Esophagus muscularis mucosa (tissue), 4 donors: ENCODE results near the gene TOP2A.
A peak's percentile ranks its signal among the peaks of the same experiment; 100 is the strongest.

ENCODE experiments used
- CTCF ChIP-seq, 3 experiments: fragments of 200-600 bp in 2 of 3; fragments of 450-650 bp in 1 of 3; sonication (generic) in 2 of 3; IDR thresholded peaks; one replicate each; pipeline ENCODE4 v1.5.1; 2017 to 2019; ENCODE audit warnings: antibody characterized with exemption in 3 of 3, mild to moderate bottlenecking in 2 of 3, moderate library complexity in 1 of 3
- EP300 ChIP-seq: sonication (generic); formaldehyde crosslinking; IDR thresholded peaks from one replicate; pipeline ENCODE4 v1.6.1; 2017; ENCODE audit warnings: antibody characterized with exemption
- POLR2A ChIP-seq: fragments of 450-650 bp; IDR thresholded peaks from one replicate; pipeline ENCODE4 v1.6.1; 2017; ENCODE audit warnings: antibody characterized with exemption, moderate library complexity, mild to moderate bottlenecking, low read depth
- POLR2AphosphoS5 ChIP-seq, 2 donors: sonication (generic); formaldehyde crosslinking; IDR thresholded peaks; one replicate each; pipeline ENCODE4 v1.6.1; 2017; ENCODE audit warnings: antibody characterized with exemption in 2 of 2

GRCh38 chr17:40358323-40359038, 59.2 kb downstream of the TOP2A start:
- peak; percentile 98 to 100 (median 99) for TF ChIP-seq CTCF (IDR thresholded peaks at IDR 0.05)
- TF ChIP-seq POLR2A, result no peak
- no peak for TF ChIP-seq EP300
- TF ChIP-seq POLR2AphosphoS5 (IDR thresholded peaks at IDR 0.05), result peak in 1 of 2 donors; percentile 52
